Measurements from ENCODE around the gene VEZT. TPM values are rescaled to one million over a fixed set of nuclear protein-coding genes. Genes with fewer than 3 reads are reported as not detected.

VEZT gene
- total RNA-seq, 1 experiment from 2014 or later, result 46.4 TPM

DNA sequence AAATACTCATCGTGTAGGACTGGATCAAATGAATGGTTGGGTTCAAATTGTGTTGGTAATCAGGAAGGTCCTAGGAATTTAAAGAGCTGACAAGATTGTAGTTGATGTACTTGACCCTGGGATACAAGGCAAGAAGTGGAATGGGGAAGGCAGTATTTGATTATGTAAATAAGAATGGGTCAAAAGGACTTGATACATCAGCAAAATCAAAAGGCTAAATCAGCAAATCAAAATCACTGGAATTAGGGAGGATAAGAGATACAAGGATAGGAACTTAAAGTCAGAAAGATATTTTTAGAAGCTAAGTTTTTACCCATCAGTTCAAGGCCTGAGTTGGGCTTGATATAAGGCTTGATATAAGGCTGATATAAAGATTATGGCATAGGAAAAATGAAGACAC lies 65.8 kb downstream of the VEZT start:
- Histone ChIP-seq H4K20me1 (ENCODE audit: insufficient read depth) (no peaks in the 10 kb centered on the region), H3K4me3 (replicated peaks in 1 of 2; ENCODE audit: low read depth in 1 of 2, low read length in 2 of 2) (no peak overlapping the region), H3K36me3 (ENCODE audit: control insufficient read depth in 1 of 2, insufficient read depth in 2 of 2, low read length in 2 of 2) (peaks cover 12 to 14% of the 10 kb centered on the region in 2 experiments; a peak in 3 of 4 replicates), H3K27me3 (ENCODE audit: insufficient read depth, low read length) (no peaks in the 10 kb centered on the region), H3K9me2 (ENCODE audit: insufficient read depth) (no peaks in the 10 kb centered on the region), H3K9ac (ENCODE audit: low read length) (no peak overlapping the region), H3K27ac (ENCODE audit: low read depth, low read length) (no peak overlapping the region), H3K9me3 (ENCODE audit: control insufficient read depth in 1 of 2, insufficient read depth in 1 of 2, low read depth in 1 of 2, low read length in 2 of 2) (no peaks in the 10 kb centered on the region), H3K4me2 (ENCODE audit: low read length) (no peak overlapping the region), H3K4me1 (ENCODE audit: control insufficient read depth in 1 of 2, insufficient read depth in 2 of 2, low read length in 2 of 2) (no peaks in the 10 kb centered on the region), H2AFZ (ENCODE audit: low read depth, low read length, poor library complexity, severe bottlenecking) (no peak overlapping the region), H3K79me2 (ENCODE audit: insufficient read depth, low read length) (no peaks in the 10 kb centered on the region)
- ChIA-PET CTCF (no interaction called here), POLR2A (no interaction called here), RAD21 (ENCODE audit: low non-redundant PET in 1 of 2, low total read pairs in 2 of 2, uncharacterized antibody in 2 of 2, unreplicated experiment in 2 of 2) (no interaction called here)
- TSS peak; percentile 32 for BruUV-seq (replicated peaks)
- no peak for TF ChIP-seq EZH2 (IDR thresholded peaks at IDR 0.05)
- ATAC-seq (no peak), DNase-seq (ENCODE audit: low read depth, low spot score) (no peak)
- intact Hi-C loops (cut with micrococcal nuclease), result no loop called here

GRCh38 chr12:95286713-95287112 lies 69.1 kb downstream of the VEZT start:
- Histone ChIP-seq H3K4me2 (ENCODE audit: low read length) (no peak overlapping the region), H3K27me3 (ENCODE audit: insufficient read depth, low read length) (no peaks in the 10 kb centered on the region), H3K79me2 (ENCODE audit: insufficient read depth, low read length) (no peaks in the 10 kb centered on the region), H3K4me3 (replicated peaks in 1 of 2; ENCODE audit: low read depth in 1 of 2, low read length in 2 of 2) (no peak overlapping the region), H3K36me3 (ENCODE audit: control insufficient read depth in 1 of 2, insufficient read depth in 2 of 2, low read length in 2 of 2) (peaks cover 12 to 14% of the 10 kb centered on the region in 2 experiments; a peak in 3 of 4 replicates), H3K9ac (ENCODE audit: low read length) (no peak overlapping the region), H3K9me2 (ENCODE audit: insufficient read depth) (no peaks in the 10 kb centered on the region), H3K27ac (ENCODE audit: low read depth, low read length) (no peak overlapping the region), H4K20me1 (ENCODE audit: insufficient read depth) (no peaks in the 10 kb centered on the region), H3K9me3 (ENCODE audit: control insufficient read depth in 1 of 2, insufficient read depth in 1 of 2, low read depth in 1 of 2, low read length in 2 of 2) (no peaks in the 10 kb centered on the region), H3K4me1 (ENCODE audit: control insufficient read depth in 1 of 2, insufficient read depth in 2 of 2, low read length in 2 of 2) (no peaks in the 10 kb centered on the region), H2AFZ (ENCODE audit: low read depth, low read length, poor library complexity, severe bottlenecking) (no peak overlapping the region)
- TF ChIP-seq REST (IDR thresholded peaks at IDR 0.05; ENCODE audit: low read depth) (no peak), JUND (IDR thresholded peaks at IDR 0.05) (no peak), CEBPB (IDR thresholded peaks at IDR 0.05; ENCODE audit: low read depth) (no peak)
- intact Hi-C loops (cut with micrococcal nuclease), result no loop called here
- POLR2A ChIA-PET, result no interaction called here
- RAD21 ChIA-PET (ENCODE audit: low non-redundant PET in 1 of 2, low total read pairs in 2 of 2, uncharacterized antibody in 2 of 2, unreplicated experiment in 2 of 2), result no interaction called here
- CTCF ChIA-PET, result no interaction called here
- ATAC-seq (no peak), DNase-seq (ENCODE audit: low read depth, low spot score) (no peak)
- no TSS peak for BruUV-seq (replicated peaks)

Measured in HCT116 (cell line).